PFSK-1 (cell line): Measurements from ENCODE around the gene CASKIN2.

ENCODE experiments used
- POLR2AphosphoS5 ChIP-seq: IDR thresholded peaks from 2 replicates; pipeline ENCODE4 v1.6.1; 2012; ENCODE audit warnings: low read depth, mild to moderate bottlenecking, control low read depth, low read length, moderate library complexity
- REST ChIP-seq, 2 experiments: IDR thresholded peaks; 2 replicates each; pipeline versions ENCODE4 v1.6.1 to v1.8.0; 2011 to 2012; ENCODE audit warnings: low read depth in 2 of 2, low read length in 2 of 2, control low read depth in 1 of 2, inconsistent platforms in 1 of 2, mild to moderate bottlenecking in 1 of 2, moderate library complexity in 1 of 2; ENCODE audit not compliant: insufficient read depth in 1 of 2
- SIN3A ChIP-seq: IDR thresholded peaks from 2 replicates; pipeline ENCODE4 v1.6.1; 2012; ENCODE audit warnings: mild to moderate bottlenecking, low read length, moderate library complexity, borderline replicate concordance; ENCODE audit not compliant: insufficient read depth

DNA sequence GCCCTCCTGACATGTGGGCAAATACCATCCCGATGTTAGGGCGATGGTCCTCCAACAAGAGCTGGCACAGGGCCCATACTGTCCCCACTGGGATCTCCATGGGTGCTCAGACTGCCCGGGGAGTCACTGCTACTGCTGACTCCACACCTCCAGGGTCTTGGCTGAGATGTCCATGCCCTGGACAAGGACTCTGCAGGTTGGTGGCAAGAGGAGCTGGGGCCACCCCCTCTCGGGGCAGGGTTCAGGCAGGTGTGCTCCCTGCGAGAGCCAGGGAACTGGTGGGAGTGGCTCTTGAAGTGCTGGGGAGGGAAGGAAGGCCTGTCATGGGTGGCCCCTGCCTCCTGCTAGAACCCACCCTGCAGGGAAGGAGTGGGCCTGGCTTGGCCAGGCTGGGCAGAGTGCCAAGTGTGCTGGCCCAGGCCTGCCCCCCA lies 6.4 kb downstream of the CASKIN2 start:
- no peak for TF ChIP-seq POLR2AphosphoS5
- TF ChIP-seq REST (IDR thresholded peaks at IDR 0.05; ENCODE audit: insufficient read depth in 1 of 2, low read depth in 2 of 2, low read length in 2 of 2) = no peak
- TF ChIP-seq SIN3A = no peak
